Kidney (tissue), 14 donors: ENCODE data around the gene TES. TPM values are rescaled to one million over a fixed set of nuclear protein-coding genes. Genes with fewer than 3 reads are reported as not detected.

Source experiments
- DNase-seq, 5 donors: peaks; one replicate each; pipeline ENCODE4 v3.0.0-alpha.2; 2013 to 2020
- FAIRE-seq: peaks from 2 replicates; lab custom pipeline; 2012; peaks lifted over from hg19 to GRCh38; lab: Jason Lieb, UNC
- H3K27ac ChIP-seq, 2 donors: one replicate each; pipeline ENCODE4 v1.7.0; 2013; ENCODE audit warnings: low read depth in 2 of 2, low read length in 2 of 2, inconsistent platforms in 1 of 2
- H3K27me3 ChIP-seq: one replicate; pipeline ENCODE4 v1.7.1; 2013; ENCODE audit warnings: low read length, inconsistent platforms; ENCODE audit not compliant: control insufficient read depth, insufficient read depth
- H3K36me3 ChIP-seq, 3 donors: one replicate each; pipeline versions ENCODE4 v1.7.0 to v1.7.1; 2013; ENCODE audit warnings: low read length in 3 of 3, control low read depth in 1 of 3, inconsistent platforms in 1 of 3; ENCODE audit not compliant: insufficient read depth in 3 of 3, control insufficient read depth in 2 of 3
- H3K4me1 ChIP-seq, 3 donors: one replicate each; pipeline versions ENCODE4 v1.7.0 to v1.7.1; 2013; ENCODE audit warnings: low read length in 3 of 3, inconsistent platforms in 1 of 3, low read depth in 1 of 3; ENCODE audit not compliant: control insufficient read depth in 2 of 3, insufficient read depth in 2 of 3
- H3K4me3 ChIP-seq, 3 donors: one replicate each; pipeline versions ENCODE4 v1.7.0 to v1.8.1; 2013; ENCODE audit warnings: low read length in 3 of 3, control low read depth in 1 of 3, inconsistent platforms in 1 of 3
- H3K9ac ChIP-seq, 3 donors: one replicate each; pipeline versions ENCODE4 v1.7.0 to v1.7.1; 2013; ENCODE audit warnings: low read length in 3 of 3, control low read depth in 1 of 3, inconsistent platforms in 1 of 3
- H3K9me3 ChIP-seq, 3 donors: one replicate each; pipeline versions ENCODE4 v1.7.0 to v1.7.1; 2013; ENCODE audit warnings: low read length in 3 of 3, control low read depth in 1 of 3, inconsistent platforms in 1 of 3; ENCODE audit not compliant: control insufficient read depth in 2 of 3, insufficient read depth in 1 of 3
- CTCF ChIP-seq: IDR thresholded peaks from 3 replicates; pipeline ENCODE4 v1.5.1; 2012; ENCODE audit warnings: mild to moderate bottlenecking, moderate library complexity, borderline replicate concordance; ENCODE audit not compliant: insufficient read depth; ENCODE audit errors: extremely low read depth
- intact Hi-C: fragments of 100-400 bp; cut with DNase I; formaldehyde crosslinking; loops from one replicate; pipeline ENCODE4 v1.11.1; 2022
- polyA plus RNA-seq: library from polyadenylated mRNA; stranded (reverse); fragments of 350-450 nt; fragmentation: Illumina TruSeq; extraction: RNeasy Lipid Tissue Mini Kit (QIAGEN cat#74804); gene quantifications from one replicate; pipeline ENCODE4 v1.2.3, GENCODE V29; 2014; ENCODE audit warnings: low read depth, low replicate concordance; ENCODE audit not compliant: insufficient read depth
- total RNA-seq: library from RNA; stranded (reverse); fragmentation: NEBNext Ultra II Directional; extraction: Animal tissue kit (Norgen Biotek cat#: 25700); gene quantifications from one replicate; pipeline ENCODE4 v1.2.1, GENCODE V29; 2021
- donor health status: control.
- donor health status: control.
- donor health status: control.
- donor health status: control.
- donor health status: control.
- donor health status: DM: yes; HTN: yes; CAD: no.
- donor health status: Normal renal cell carcinoma (clear cell type).

TES gene
- total and polyA plus RNA-seq, 2 donors from 2014 or later, result 21.5 to 108 TPM

- TF ChIP-seq CTCF, result no peak
- H3K36me3 ChIP-seq, result no peaks in the 10 kb centered on the region
- intact Hi-C loops, result no loop called here
- FAIRE-seq (no peak), DNase-seq (no peak)
- H3K9me3 ChIP-seq, result no peaks in the 10 kb centered on the region
- no peak overlapping the region for H3K4me3 ChIP-seq
- no peak overlapping the region for H3K27ac ChIP-seq
- H3K27me3 ChIP-seq, result no peaks in the 10 kb centered on the region
- H3K4me1 ChIP-seq, result no peaks in the 10 kb centered on the region
- no peak overlapping the region for H3K9ac ChIP-seq
Measured at GRCh38 chr7:116219834-116220233, 9.5 kb downstream of the TES start.

- H3K9me3 ChIP-seq, result no peaks in the 10 kb centered on the region
- no peak overlapping the region for H3K27ac ChIP-seq
Measured at GRCh38 chr7:116222501-116222900, 12.2 kb downstream of the TES start.

GRCh38 chr7:116223588-116223987 lies 13.2 kb downstream of the TES start:
- no peak for TF ChIP-seq CTCF
- intact Hi-C loops, result no loop called here
- no peak overlapping the region for H3K9ac ChIP-seq
- H3K36me3 ChIP-seq, result no peaks in the 10 kb centered on the region
- no peak overlapping the region for H3K27ac ChIP-seq
- FAIRE-seq (no peak), DNase-seq (no peak)
- H3K4me1 ChIP-seq, result no peaks in the 10 kb centered on the region
- no peaks in the 10 kb centered on the region for H3K27me3 ChIP-seq
- H3K4me3 ChIP-seq, result no peak overlapping the region
- no peaks in the 10 kb centered on the region for H3K9me3 ChIP-seq

More at GRCh38 chr7:116222501-116222900, 12.2 kb downstream of the TES start:
- intact Hi-C loops, result no loop called here
- H3K36me3 ChIP-seq, result no peaks in the 10 kb centered on the region
- no peak overlapping the region for H3K4me3 ChIP-seq
- TF ChIP-seq CTCF, result no peak
- no peak overlapping the region for H3K9ac ChIP-seq
- DNase-seq (no peak), FAIRE-seq (no peak)
- no peaks in the 10 kb centered on the region for H3K4me1 ChIP-seq
- no peaks in the 10 kb centered on the region for H3K27me3 ChIP-seq

- Histone ChIP-seq H3K9ac (no peak overlapping the region), H3K27me3 (no peaks in the 10 kb centered on the region), H3K36me3 (no peaks in the 10 kb centered on the region), H3K4me1 (no peaks in the 10 kb centered on the region), H3K4me3 (no peak overlapping the region), H3K9me3 (no peaks in the 10 kb centered on the region), H3K27ac (no peak overlapping the region)
- intact Hi-C loops, result no loop called here
- DNase-seq, result no peak
- TF ChIP-seq CTCF, result no peak
- FAIRE-seq, result no peak
Measured at GRCh38 chr7:116224492-116225098, 14.3 kb downstream of the TES start.
